22Rv1 (cell line): Measurements from ENCODE around the gene GRXCR2.

Experiments used
- CTCF ChIP-seq: fragments of 450-650 bp; IDR thresholded peaks from 2 replicates; pipeline ENCODE4 v1.5.1; 2017; ENCODE audit warnings: mild to moderate bottlenecking
- ZFX ChIP-seq: fragments of 450-650 bp; IDR thresholded peaks from 2 replicates; pipeline ENCODE4 v1.6.1; 2017; ENCODE audit warnings: antibody characterized with exemption, borderline replicate concordance

- TF ChIP-seq CTCF: no peak
- no peak for TF ChIP-seq ZFX
Observed at GRCh38 chr5:145874765-145875164, 2.0 kb upstream of the GRXCR2 start.
